IMR-90 (cell line): Measurements from ENCODE around the gene RGR. TPM values are rescaled to one million over a fixed set of nuclear protein-coding genes. Genes with fewer than 3 reads are reported as not detected.

Experiments
- ATAC-seq: fragments of 200-7000 bp; cut with Tn5 transposase; 2 replicates; pipeline ENCODE4 v1.9.1; 2020; ENCODE audit warnings: low read depth, mild to moderate bottlenecking, moderate library complexity
- BruUV-seq: library from RNA; stranded (reverse); fragments of 400-500 nt; replicated peaks from 2 replicates; lab custom pipeline; 2021; lab: Mats Ljungman, UMichigan
- CTCF ChIA-PET: fragments of 300-600 bp; formaldehyde crosslinking; extraction: SDS; loops from one replicate; lab custom pipeline; 2021; ENCODE audit warnings: antibody characterized with exemption; lab: Yijun Ruan, JAX
- POLR2A ChIA-PET: fragments of 300-600 bp; sonication (Branson Sonifier 250); formaldehyde crosslinking; loops from one replicate; lab custom pipeline; 2022; ENCODE audit warnings: antibody characterized with exemption; ENCODE audit not compliant: unreplicated experiment; lab: Charles Lee
- DNase-seq: peaks from one replicate; pipeline ENCODE4 v3.0.0; 2013
- H2AFZ ChIP-seq: replicated peaks from 2 replicates; pipeline ENCODE3; 2013; ENCODE audit warnings: low read length, mild to moderate bottlenecking; ENCODE audit not compliant: poor library complexity
- H2AK5ac ChIP-seq: 2 replicates; pipeline ENCODE4 v1.6.1; 2013; ENCODE audit warnings: low read depth, low read length, inconsistent platforms
- H2AK9ac ChIP-seq: replicated peaks from 2 replicates; pipeline ENCODE3; 2013; ENCODE audit warnings: mild to moderate bottlenecking, low read depth, low read length, moderate library complexity; ENCODE audit not compliant: poor library complexity
- H2BK120ac ChIP-seq: 2 replicates; pipeline ENCODE4 v1.6.1; 2013; ENCODE audit warnings: low read depth, low read length, inconsistent platforms
- H2BK15ac ChIP-seq: 3 replicates; pipeline ENCODE4 v1.6.1; 2013; ENCODE audit warnings: low read depth, low read length, inconsistent platforms
- H2BK20ac ChIP-seq: 2 replicates; pipeline ENCODE4 v1.6.1; 2013; ENCODE audit warnings: low read depth, mild to moderate bottlenecking, inconsistent platforms, low read length, moderate library complexity
- H2BK5ac ChIP-seq: 2 replicates; pipeline ENCODE4 v1.6.1; 2013; ENCODE audit warnings: mild to moderate bottlenecking, low read depth, low read length, inconsistent platforms; ENCODE audit not compliant: poor library complexity, severe bottlenecking
- H3K14ac ChIP-seq: replicated peaks from 2 replicates; pipeline ENCODE4 v1.6.1; 2013; ENCODE audit warnings: low read depth, low read length, inconsistent platforms
- H3K18ac ChIP-seq: 2 replicates; pipeline ENCODE4 v1.6.1; 2013; ENCODE audit warnings: low read depth, low read length, control low read depth
- H3K23ac ChIP-seq: 2 replicates; pipeline ENCODE4 v1.6.1; 2013; ENCODE audit warnings: low read depth, low read length, inconsistent platforms
- H3K27ac ChIP-seq: 2 replicates; pipeline ENCODE4 v1.5.1; 2013; ENCODE audit warnings: mild to moderate bottlenecking, control low read depth, low read length; ENCODE audit not compliant: insufficient read depth
- H3K27me3 ChIP-seq: 2 replicates; pipeline ENCODE4 v1.6.1; 2013; ENCODE audit warnings: low read length; ENCODE audit not compliant: control insufficient read depth, insufficient read depth
- H3K36me3 ChIP-seq: 2 replicates; pipeline ENCODE4 v1.6.1; 2013; ENCODE audit warnings: low read length, mixed read lengths; ENCODE audit not compliant: control insufficient read depth, insufficient read depth
- H3K4ac ChIP-seq: 2 replicates; pipeline ENCODE4 v1.6.1; 2013; ENCODE audit warnings: low read depth, low read length, inconsistent platforms
- H3K4me1 ChIP-seq: 2 replicates; pipeline ENCODE4 v1.6.1; 2013; ENCODE audit warnings: low read length, mixed read lengths; ENCODE audit not compliant: control insufficient read depth, insufficient read depth
- H3K4me2 ChIP-seq: 2 replicates; pipeline ENCODE4 v1.6.1; 2013; ENCODE audit warnings: low read depth, mild to moderate bottlenecking, control low read depth, low read length, moderate library complexity
- H3K4me3 ChIP-seq: 2 replicates; pipeline ENCODE4 v1.5.1; 2013; ENCODE audit warnings: low read depth, mild to moderate bottlenecking, control low read depth, low read length, moderate library complexity; ENCODE audit not compliant: insufficient read depth
- H3K56ac ChIP-seq: 2 replicates; pipeline ENCODE4 v1.6.1; 2013; ENCODE audit warnings: low read length, inconsistent platforms; ENCODE audit not compliant: insufficient read depth; ENCODE audit errors: extremely low read depth
- H3K79me1 ChIP-seq, 2 experiments: 2 replicates each; pipeline ENCODE4 v1.6.1; 2013; ENCODE audit warnings: low read length in 2 of 2, inconsistent platforms in 1 of 2, low read depth in 1 of 2
- H3K9ac ChIP-seq: 2 replicates; pipeline ENCODE4 v1.6.1; 2013; ENCODE audit warnings: low read depth, low read length, control low read depth
- H3K9me1 ChIP-seq: 2 replicates; pipeline ENCODE4 v1.6.1; 2013; ENCODE audit warnings: low read length, inconsistent platforms; ENCODE audit not compliant: insufficient read depth
- H3K9me3 ChIP-seq: 2 replicates; pipeline ENCODE4 v1.6.1; 2013; ENCODE audit warnings: low read length; ENCODE audit not compliant: control insufficient read depth, insufficient read depth
- H4K20me1 ChIP-seq: 2 replicates; pipeline ENCODE4 v1.6.1; 2013; ENCODE audit warnings: low read length, inconsistent platforms; ENCODE audit not compliant: insufficient read depth
- H4K5ac ChIP-seq: 2 replicates; pipeline ENCODE4 v1.6.1; 2013; ENCODE audit warnings: mild to moderate bottlenecking, low read depth, low read length, control low read depth
- H4K8ac ChIP-seq, 2 experiments: 2 replicates each; pipeline ENCODE4 v1.6.1; 2013; ENCODE audit warnings: low read depth in 2 of 2, low read length in 2 of 2, control low read depth in 1 of 2, inconsistent platforms in 1 of 2
- H4K91ac ChIP-seq: 2 replicates; pipeline ENCODE4 v1.6.1; 2013; ENCODE audit warnings: low read depth, low read length, inconsistent platforms; ENCODE audit not compliant: insufficient read depth
- SMC3 ChIP-seq: fragments of 150-350 bp; IDR thresholded peaks from 2 replicates; pipeline ENCODE4 v1.6.1; 2016; ENCODE audit warnings: low read depth, mild to moderate bottlenecking, antibody characterized with exemption, low read length, moderate library complexity
- WGBS, 2 experiments: methylation state at CpG; one replicate each; pipeline versions ENCODE4 v1.1.5 to v1.1.7; 2013; ENCODE audit warnings: missing lambda C conversion rate in 2 of 2; ENCODE audit not compliant: insufficient read length in 1 of 2; ENCODE audit errors: extremely low coverage in 2 of 2; 5-methylcytosine and 5-hydroxymethylcytosine counted together
- dilution Hi-C: fragments of 300-500 bp; cut with HindIII; formaldehyde crosslinking; loops from one replicate; pipeline ENCODE4 v1.14.3; 2018; ENCODE audit warnings: low sequenced_read_pairs; ENCODE audit not compliant: unreplicated experiment
- in situ Hi-C: fragments of 300-500 bp; cut with MboI; formaldehyde crosslinking; loops from 3 replicates; pipeline ENCODE4 v1.14.3; 2019; ENCODE audit warnings: low sequenced_read_pairs, inconsistent platforms, mixed read lengths
- intact Hi-C: fragments of 100-400 bp; cut with micrococcal nuclease; formaldehyde crosslinking; loops from 2 replicates; pipeline ENCODE4 v1.10.0; 2022
- polyA plus RNA-seq, 3 experiments: library from polyadenylated mRNA; depleted of rRNA; stranded (reverse); fragments of >200 nt; gene quantifications; 2 replicates each; pipeline ENCODE4 v1.2.3, GENCODE V29; 2012; ENCODE audit warnings: low replicate concordance in 1 of 3
- total RNA-seq: library from RNA; depleted of rRNA; stranded (reverse); fragments of >200 nt; gene quantifications from 2 replicates; pipeline ENCODE4 v1.2.3, GENCODE V29; 2012

Gene RGR
- total and polyA plus RNA-seq, 2 of the 4 experiments (the other 2 are of a cell fraction): not detected

- Histone ChIP-seq H3K4me3 (no peak overlapping the region), H4K5ac (no peak overlapping the region), H3K4me2 (no peak overlapping the region), H3K9me1 (no peaks in the 10 kb centered on the region; the same call in 1 of the 2 replicates), H3K56ac (no peak overlapping the region), H3K4ac (no peak overlapping the region), H3K9me3 (no peaks in the 10 kb centered on the region), H3K4me1 (no peaks in the 10 kb centered on the region), H2AFZ (peak overlapping the region; percentile 56), H3K27me3 (peaks cover 3% of the 10 kb centered on the region; the same call in 1 of the 2 replicates), H3K23ac (no peak overlapping the region), H2BK15ac (no peak overlapping the region), H2BK120ac (no peak overlapping the region), H4K20me1 (no peaks in the 10 kb centered on the region), H3K27ac (no peak overlapping the region), H2AK9ac (no peak overlapping the region), H3K9ac (no peak overlapping the region), H3K14ac (no peak overlapping the region), H2BK5ac (no peak overlapping the region), H3K18ac (no peak overlapping the region), H4K8ac (no peak overlapping the region), H2AK5ac (no peak overlapping the region), H2BK20ac (no peak overlapping the region), H3K79me1 (no peaks in the 10 kb centered on the region), H3K36me3 (no peaks in the 10 kb centered on the region), H4K91ac (no peak overlapping the region)
- in situ Hi-C loops: loop anchor here (10.0 kb wide), 1 partner anchor 102 kb away; no protein-coding TSS in a partner anchor
- dilution Hi-C loops: no loop called here
- no peak for TF ChIP-seq SMC3
- POLR2A ChIA-PET: no interaction called here
- DNase-seq (no peak), ATAC-seq (no peak)
- intact Hi-C loops: no loop called here
- 50% methylated on average over 2 of the region's 13 CpGs; no CpG with 5 or more reads in 1 of the 2 experiments for WGBS, 2 experiments
- CTCF ChIA-PET: no interaction called here
- no TSS peak for BruUV-seq
These were observed 17.5 kb downstream of the RGR start for GRCh38 chr10:84262190-84262956.
